Erythroblast (primary cell): ENCODE measurements around the gene ZNF740.

Experiments used
- GATA1 ChIP-seq: IDR thresholded peaks from 2 replicates; pipeline ENCODE4 v1.6.1; 2011; ENCODE audit warnings: low read depth, mild to moderate bottlenecking, control low read depth, low read length, moderate library complexity
- POLR2A ChIP-seq: IDR thresholded peaks from 2 replicates; pipeline ENCODE4 v1.6.1; 2011; ENCODE audit warnings: mild to moderate bottlenecking, low read length

DNA sequence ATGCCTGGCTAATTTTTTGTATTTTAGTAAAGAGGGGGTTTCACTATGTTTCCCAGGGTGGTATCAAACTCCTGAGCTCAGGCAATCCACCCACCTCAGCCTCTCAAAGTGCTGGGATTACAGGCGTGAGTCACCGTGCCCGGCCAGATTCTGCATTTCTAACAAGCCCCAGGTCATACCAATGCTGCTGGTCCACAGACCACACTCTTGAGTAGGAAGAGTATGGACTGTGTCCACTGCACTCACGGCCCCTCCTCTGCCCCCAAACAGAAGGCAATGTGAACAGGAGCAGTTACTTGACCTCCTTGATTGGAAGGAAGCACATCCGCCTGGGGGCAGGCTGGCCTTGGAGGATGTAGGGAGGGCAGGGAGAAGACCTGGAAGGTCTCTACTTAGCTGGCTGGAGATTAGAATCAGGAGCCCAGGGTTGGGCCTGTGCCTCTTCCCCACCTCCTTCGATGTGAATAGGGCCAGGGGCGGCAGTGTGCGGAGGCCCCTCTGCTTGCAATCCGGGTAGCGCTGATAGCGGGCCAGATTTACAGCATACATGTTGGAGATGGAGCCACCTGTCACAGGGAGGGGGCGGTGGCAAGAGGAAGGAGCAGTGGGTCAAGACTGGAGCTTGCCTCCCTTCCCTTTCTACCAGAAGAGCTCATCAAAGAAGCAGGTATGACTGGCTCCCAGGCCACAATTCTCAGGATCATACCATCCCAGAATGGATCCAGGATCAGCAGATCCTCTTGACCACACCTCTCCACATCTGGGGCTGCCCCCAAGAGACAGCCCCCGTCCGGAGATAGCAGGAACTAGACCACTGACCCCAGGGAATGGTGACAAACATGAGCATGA, 9.4 kb upstream of the ZNF740 start:
- TF ChIP-seq POLR2A (no peak), GATA1 (no peak)
